ENCODE data around the gene TRPV3. TPM values are rescaled to one million over a fixed set of nuclear protein-coding genes. Genes with fewer than 3 reads are reported as not detected.

TRPV3 gene
- total and polyA plus RNA-seq, 4 donors = 0.04 to 0.38 (median 0.26) TPM

DNA sequence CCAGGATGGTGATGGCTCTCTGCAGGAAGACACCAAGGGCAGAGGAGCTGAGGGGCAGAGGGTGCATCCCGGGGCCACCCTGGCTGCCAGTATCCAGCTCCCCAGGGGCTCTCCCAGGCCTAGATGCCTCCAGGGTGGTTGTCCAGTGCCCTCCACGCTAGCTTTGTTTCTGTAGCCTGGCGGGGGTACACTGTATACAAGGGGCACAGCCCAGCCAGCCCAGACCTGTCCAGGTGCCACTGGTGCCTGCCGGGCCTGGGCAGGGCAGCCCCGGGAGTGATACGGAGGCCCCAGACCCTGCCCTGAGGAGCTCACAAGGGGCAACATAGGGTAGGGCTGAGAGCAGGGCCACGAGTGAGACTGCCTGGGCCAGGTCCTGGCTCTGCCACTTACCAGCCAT, 14.6 kb upstream of the TRPV3 start:
- Histone ChIP-seq H3K36me3 (ENCODE audit: control insufficient read depth in 4 of 4, insufficient read depth in 3 of 4, low read depth in 1 of 4, low read length in 3 of 4) (peaks cover 6 to 57% (median 22%) of the 10 kb centered on the region in 4 donors), H3K4me3 (ENCODE audit: low read depth in 1 of 3, low read length in 3 of 3) (no peak overlapping the region), H3K9me3 (ENCODE audit: control insufficient read depth in 4 of 4, low read length in 3 of 4) (no peaks in the 10 kb centered on the region), H3K27me3 (ENCODE audit: control insufficient read depth in 4 of 4, insufficient read depth in 4 of 4, low read length in 3 of 4) (no peaks in the 10 kb centered on the region), H3K4me1 (ENCODE audit: control insufficient read depth in 4 of 4, insufficient read depth in 4 of 4, low read length in 3 of 4) (no peaks in the 10 kb centered on the region), H3K9ac (ENCODE audit: low read depth in 1 of 2, low read length in 2 of 2) (no peak overlapping the region), H3K27ac (ENCODE audit: low read depth in 1 of 2, low read length in 2 of 2) (no peak overlapping the region)
- TF ChIP-seq RXRA (IDR thresholded peaks at IDR 0.05) (no peak), RAD21 (IDR thresholded peaks at IDR 0.05) (no peak), FOXA1 (IDR thresholded peaks at IDR 0.05) (no peak), GABPA (IDR thresholded peaks at IDR 0.05 in 1 of 2, conservative IDR thresholded peaks at IDR 0.05 in 1 of 2) (no peak), EGR1 (IDR thresholded peaks at IDR 0.05; ENCODE audit: low read depth in 2 of 2) (no peak)
- TF ChIP-seq, protein P1, sequence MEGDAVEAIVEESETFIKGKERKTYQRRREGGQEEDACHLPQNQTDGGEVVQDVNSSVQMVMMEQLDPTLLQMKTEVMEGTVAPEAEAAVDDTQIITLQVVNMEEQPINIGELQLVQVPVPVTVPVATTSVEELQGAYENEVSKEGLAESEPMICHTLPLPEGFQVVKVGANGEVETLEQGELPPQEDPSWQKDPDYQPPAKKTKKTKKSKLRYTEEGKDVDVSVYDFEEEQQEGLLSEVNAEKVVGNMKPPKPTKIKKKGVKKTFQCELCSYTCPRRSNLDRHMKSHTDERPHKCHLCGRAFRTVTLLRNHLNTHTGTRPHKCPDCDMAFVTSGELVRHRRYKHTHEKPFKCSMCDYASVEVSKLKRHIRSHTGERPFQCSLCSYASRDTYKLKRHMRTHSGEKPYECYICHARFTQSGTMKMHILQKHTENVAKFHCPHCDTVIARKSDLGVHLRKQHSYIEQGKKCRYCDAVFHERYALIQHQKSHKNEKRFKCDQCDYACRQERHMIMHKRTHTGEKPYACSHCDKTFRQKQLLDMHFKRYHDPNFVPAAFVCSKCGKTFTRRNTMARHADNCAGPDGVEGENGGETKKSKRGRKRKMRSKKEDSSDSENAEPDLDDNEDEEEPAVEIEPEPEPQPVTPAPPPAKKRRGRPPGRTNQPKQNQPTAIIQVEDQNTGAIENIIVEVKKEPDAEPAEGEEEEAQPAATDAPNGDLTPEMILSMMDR (IDR thresholded peaks at IDR 0.05; ENCODE audit: low read depth, low read length, missing input control) = no peak
- TF ChIP-seq, protein P2, sequence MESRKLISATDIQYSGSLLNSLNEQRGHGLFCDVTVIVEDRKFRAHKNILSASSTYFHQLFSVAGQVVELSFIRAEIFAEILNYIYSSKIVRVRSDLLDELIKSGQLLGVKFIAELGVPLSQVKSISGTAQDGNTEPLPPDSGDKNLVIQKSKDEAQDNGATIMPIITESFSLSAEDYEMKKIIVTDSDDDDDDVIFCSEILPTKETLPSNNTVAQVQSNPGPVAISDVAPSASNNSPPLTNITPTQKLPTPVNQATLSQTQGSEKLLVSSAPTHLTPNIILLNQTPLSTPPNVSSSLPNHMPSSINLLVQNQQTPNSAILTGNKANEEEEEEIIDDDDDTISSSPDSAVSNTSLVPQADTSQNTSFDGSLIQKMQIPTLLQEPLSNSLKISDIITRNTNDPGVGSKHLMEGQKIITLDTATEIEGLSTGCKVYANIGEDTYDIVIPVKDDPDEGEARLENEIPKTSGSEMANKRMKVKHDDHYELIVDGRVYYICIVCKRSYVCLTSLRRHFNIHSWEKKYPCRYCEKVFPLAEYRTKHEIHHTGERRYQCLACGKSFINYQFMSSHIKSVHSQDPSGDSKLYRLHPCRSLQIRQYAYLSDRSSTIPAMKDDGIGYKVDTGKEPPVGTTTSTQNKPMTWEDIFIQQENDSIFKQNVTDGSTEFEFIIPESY (IDR thresholded peaks at IDR 0.05) = no peak
- TF ChIP-seq, protein P3, sequence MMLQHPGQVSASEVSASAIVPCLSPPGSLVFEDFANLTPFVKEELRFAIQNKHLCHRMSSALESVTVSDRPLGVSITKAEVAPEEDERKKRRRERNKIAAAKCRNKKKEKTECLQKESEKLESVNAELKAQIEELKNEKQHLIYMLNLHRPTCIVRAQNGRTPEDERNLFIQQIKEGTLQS (IDR thresholded peaks at IDR 0.05) = no peak
- WGBS = 87% methylated on average over 7 of the region's 7 CpGs
- DNase-seq (ENCODE audit: low spot score) = no peak

DNA sequence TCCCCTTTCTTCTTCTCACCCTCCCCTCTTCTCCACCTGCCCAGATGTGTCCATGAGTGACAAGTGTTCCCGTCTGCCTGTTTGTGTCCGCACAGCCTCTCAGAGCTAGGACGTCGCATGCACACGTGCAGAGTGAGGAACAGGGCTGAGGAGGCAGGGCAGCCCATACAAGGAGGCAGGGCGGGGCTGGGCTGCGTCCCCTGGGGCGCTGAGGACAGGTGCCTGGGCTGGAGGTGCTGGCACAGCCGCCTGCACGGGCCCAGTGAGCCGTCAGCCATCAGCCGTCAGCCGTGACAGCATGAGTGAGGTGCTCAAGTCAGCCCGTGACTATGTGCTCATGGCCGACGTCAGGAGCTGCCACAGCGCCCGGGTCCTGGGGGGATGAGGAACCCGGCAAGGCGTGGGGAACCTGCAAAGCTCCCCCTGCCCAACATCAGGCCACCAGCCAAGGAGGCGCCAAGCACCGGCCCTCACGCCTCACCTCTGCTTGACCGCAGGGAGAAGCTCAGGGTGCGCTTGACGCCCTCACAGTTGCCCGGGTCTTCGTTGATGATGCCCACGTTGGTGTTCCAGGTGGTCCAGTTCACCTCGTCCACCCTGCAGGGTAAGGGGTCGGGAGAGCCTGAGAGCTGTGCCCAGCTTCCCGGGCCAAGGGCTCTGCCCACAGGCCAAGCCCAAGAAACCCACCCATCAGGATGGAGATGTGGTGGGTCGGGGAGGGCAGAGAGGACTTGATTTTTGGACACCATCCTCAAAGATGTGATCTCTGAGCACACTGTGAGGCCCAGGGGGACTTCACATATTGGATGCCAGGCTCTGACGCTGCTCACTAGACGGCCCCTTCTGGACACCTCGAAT, 13.7 kb upstream of the TRPV3 start:
- DNase-seq (ENCODE audit: low spot score) = no peak
- WGBS = 94% methylated on average over 36 of the region's 36 CpGs
- Histone ChIP-seq H3K27me3 (ENCODE audit: control insufficient read depth in 4 of 4, insufficient read depth in 4 of 4, low read length in 3 of 4) (no peaks in the 10 kb centered on the region), H3K9ac (ENCODE audit: low read depth in 1 of 2, low read length in 2 of 2) (no peak overlapping the region), H3K4me3 (ENCODE audit: low read depth in 1 of 3, low read length in 3 of 3) (no peak overlapping the region), H3K27ac (ENCODE audit: low read depth in 1 of 2, low read length in 2 of 2) (no peak overlapping the region), H3K4me1 (ENCODE audit: control insufficient read depth in 4 of 4, insufficient read depth in 4 of 4, low read length in 3 of 4) (no peaks in the 10 kb centered on the region), H3K36me3 (ENCODE audit: control insufficient read depth in 4 of 4, insufficient read depth in 3 of 4, low read depth in 1 of 4, low read length in 3 of 4) (peaks cover 6 to 58% (median 25%) of the 10 kb centered on the region in 4 donors), H3K9me3 (ENCODE audit: control insufficient read depth in 4 of 4, low read length in 3 of 4) (no peaks in the 10 kb centered on the region)
- TF ChIP-seq RAD21 (IDR thresholded peaks at IDR 0.05) = no peak
- TF ChIP-seq SP1 (IDR thresholded peaks at IDR 0.05) = no peak
- TF ChIP-seq, protein P2 (IDR thresholded peaks at IDR 0.05) = no peak
- TF ChIP-seq FOXA1 (IDR thresholded peaks at IDR 0.05) = no peak
- TF ChIP-seq HNF4G (IDR thresholded peaks at IDR 0.05) = no peak
- TF ChIP-seq RXRA (IDR thresholded peaks at IDR 0.05) = no peak
- TF ChIP-seq, protein P1 (IDR thresholded peaks at IDR 0.05; ENCODE audit: low read depth, low read length, missing input control) = no peak
